Immature natural killer cell (primary cell): ENCODE results near the gene TRERF1. TPM values are rescaled to one million over a fixed set of nuclear protein-coding genes. Genes with fewer than 3 reads are reported as not detected.

Experiments
- DNase-seq, 3 donors: peaks; one replicate each; pipeline ENCODE4 v3.0.0; 2022; ENCODE audit warnings: mixed read lengths in 1 of 3
- H3K27ac Mint-ChIP-seq, 6 donors: one replicate each; pipeline ENCODE4 v1.8.0; 2020; ENCODE audit warnings: mixed read lengths in 6 of 6, mild to moderate bottlenecking in 5 of 6, inconsistent platforms in 4 of 6, moderate library complexity in 3 of 6
- H3K27me3 Mint-ChIP-seq, 3 donors: one replicate each; pipeline ENCODE4 v1.8.0; 2020 to 2021; ENCODE audit warnings: low read depth in 3 of 3, mild to moderate bottlenecking in 3 of 3, mixed read lengths in 3 of 3, moderate library complexity in 3 of 3, inconsistent platforms in 1 of 3
- H3K36me3 Mint-ChIP-seq, 3 donors: one replicate each; pipeline ENCODE4 v1.8.0; 2020; ENCODE audit warnings: mixed read lengths in 3 of 3, inconsistent platforms in 2 of 3, mild to moderate bottlenecking in 2 of 3
- H3K4me1 Mint-ChIP-seq, 2 donors: one replicate each; pipeline ENCODE4 v1.8.0; 2020; ENCODE audit warnings: inconsistent platforms in 2 of 2, mild to moderate bottlenecking in 2 of 2, mixed read lengths in 2 of 2, moderate library complexity in 1 of 2
- H3K4me3 Mint-ChIP-seq, 5 donors: one replicate each; pipeline ENCODE4 v1.8.0; 2020; ENCODE audit warnings: mild to moderate bottlenecking in 5 of 5, mixed read lengths in 5 of 5, inconsistent platforms in 3 of 5, moderate library complexity in 3 of 5
- H3K9me3 Mint-ChIP-seq, 6 donors: one replicate each; pipeline ENCODE4 v1.8.0; 2020; ENCODE audit warnings: mild to moderate bottlenecking in 6 of 6, mixed read lengths in 6 of 6, inconsistent platforms in 4 of 6, moderate library complexity in 3 of 6
- polyA plus RNA-seq, 3 donors: library from polyadenylated mRNA; unstranded; fragments of 300-500 nt; fragmentation: Illumina TruSeq; gene quantifications; one replicate each; pipeline ENCODE4 v1.2.3, GENCODE V29; 2021

The TRERF1 gene
- polyA plus RNA-seq, 3 donors from 2014 or later, result 1.5 to 8.8 (median 2.1) TPM

DNA sequence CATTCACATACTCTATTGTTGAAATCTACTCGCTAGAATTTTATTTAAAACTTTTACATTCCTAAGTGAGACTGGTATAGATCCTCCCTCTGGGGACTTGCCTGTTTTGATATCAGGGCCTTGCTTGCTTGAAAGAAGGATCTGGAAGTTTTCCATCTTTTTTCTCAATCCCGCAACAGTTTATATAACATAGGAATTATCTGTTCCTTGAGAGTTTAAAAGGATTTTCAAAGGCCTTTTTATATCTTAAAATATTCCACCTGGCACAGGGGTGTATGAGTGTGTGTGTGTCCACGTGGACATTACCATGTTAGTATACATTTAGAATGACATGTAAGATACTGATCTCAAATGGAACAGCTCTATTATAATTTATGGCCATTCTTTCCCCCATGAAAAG, 96.3 kb downstream of the TRERF1 start:
- no peak overlapping the region for H3K27ac Mint-ChIP-seq
- H3K4me3 Mint-ChIP-seq, result no peak overlapping the region
- DNase-seq, result no peak
- H3K36me3 Mint-ChIP-seq, result peaks cover 0 to 6% (median 0%) of the 10 kb centered on the region in 3 donors
- peaks cover 0 to 1% (median 1%) of the 10 kb centered on the region in 3 donors for H3K27me3 Mint-ChIP-seq
- H3K9me3 Mint-ChIP-seq, result no peaks in the 10 kb centered on the region
- peaks cover 5 to 14% of the 10 kb centered on the region in 2 donors for H3K4me1 Mint-ChIP-seq

DNA sequence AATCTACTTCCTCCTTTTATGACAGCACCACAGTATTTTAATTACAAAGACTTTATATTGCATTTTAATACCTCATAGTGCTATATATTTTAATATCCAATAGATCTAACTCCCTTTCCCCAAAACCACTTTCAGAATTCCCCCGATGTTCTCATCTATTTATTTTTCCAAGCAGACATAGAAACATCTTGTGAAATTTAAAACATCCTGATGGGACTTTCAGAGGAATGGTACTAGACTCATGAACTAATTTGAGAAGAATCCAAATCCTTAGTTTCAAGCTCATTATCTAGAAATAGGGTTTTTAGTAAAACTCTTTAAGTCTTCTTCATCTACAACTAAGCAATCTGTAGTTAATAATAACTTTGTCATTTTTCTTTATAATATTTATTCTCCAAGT, 97.0 kb downstream of the TRERF1 start:
- Mint-ChIP-seq H3K27me3 (peaks cover 0 to 2% (median 1%) of the 10 kb centered on the region in 3 donors), H3K36me3 (peaks cover 0 to 10% (median 0%) of the 10 kb centered on the region in 3 donors), H3K9me3 (no peaks in the 10 kb centered on the region), H3K4me1 (peaks cover 5 to 14% of the 10 kb centered on the region in 2 donors), H3K4me3 (no peak overlapping the region), H3K27ac (peak overlapping the region in 1 of 6 donors; percentile 24)
- no peak for DNase-seq

DNA sequence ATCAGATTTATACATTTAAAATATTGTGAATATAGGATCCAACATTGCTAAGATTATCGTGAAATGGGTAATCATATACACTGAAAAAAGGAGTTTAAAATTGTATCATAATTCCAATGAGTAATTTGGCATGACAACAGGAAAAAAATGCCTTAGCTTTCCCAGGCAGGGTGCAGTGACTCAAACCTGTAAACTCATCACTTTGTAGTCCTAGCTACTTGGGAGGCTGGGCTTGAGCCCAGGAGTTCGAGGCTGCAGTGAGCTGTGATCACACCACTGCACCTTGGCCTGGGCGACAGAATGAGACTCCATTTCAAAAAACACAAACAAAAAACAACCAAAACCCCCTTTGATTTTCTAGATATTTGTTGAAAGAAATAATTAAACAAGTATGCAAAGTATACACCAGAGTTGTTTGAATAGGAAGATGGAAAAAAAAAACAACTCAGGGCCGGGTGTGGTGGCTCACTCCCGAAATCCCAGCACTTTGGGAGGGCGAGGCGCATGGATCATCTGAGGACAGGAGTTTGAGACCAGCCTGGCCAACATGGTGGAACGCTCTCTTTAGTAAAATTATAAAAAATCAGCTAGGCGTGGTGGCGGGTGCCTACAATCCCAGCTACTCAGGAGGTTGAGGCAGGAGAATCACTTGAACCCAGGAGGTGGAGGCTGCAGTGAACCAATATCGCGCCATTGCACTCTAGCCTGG, 98.7 kb downstream of the TRERF1 start:
- Mint-ChIP-seq H3K27me3 (peaks cover 0 to 2% (median 1%) of the 10 kb centered on the region in 3 donors), H3K4me1 (peaks cover 5 to 16% of the 10 kb centered on the region in 2 donors)

DNA sequence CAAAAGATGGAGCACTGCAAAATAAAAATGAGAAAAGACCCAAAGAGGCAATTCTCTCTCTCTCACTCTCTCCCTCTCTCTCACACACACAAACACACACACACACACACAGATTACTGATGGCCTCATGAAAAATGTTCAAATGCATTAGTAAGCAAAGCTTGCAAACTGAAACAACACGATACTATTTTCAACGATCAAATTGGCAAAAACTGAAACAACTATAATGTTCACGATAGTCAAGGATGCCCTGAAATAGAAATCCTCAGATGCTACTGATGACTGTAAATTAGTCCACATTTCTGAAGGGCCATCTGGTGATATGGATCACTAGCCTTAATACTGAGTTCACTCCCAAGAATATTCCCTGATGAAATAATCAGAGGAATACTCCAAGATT, 100.8 kb downstream of the TRERF1 start:
- peaks cover 18 to 28% of the 10 kb centered on the region in 2 donors for H3K4me1 Mint-ChIP-seq
- H3K4me3 Mint-ChIP-seq, result no peak overlapping the region
- H3K36me3 Mint-ChIP-seq, result peaks cover 0 to 6% (median 0%) of the 10 kb centered on the region in 3 donors
- no peak for DNase-seq
- H3K27ac Mint-ChIP-seq, result peak overlapping the region in 1 of 6 donors; percentile 83
- H3K9me3 Mint-ChIP-seq, result no peaks in the 10 kb centered on the region
- peaks cover 0 to 3% (median 1%) of the 10 kb centered on the region in 3 donors for H3K27me3 Mint-ChIP-seq

More for the DNA sequence above, 98.7 kb downstream of the TRERF1 start:
- Mint-ChIP-seq H3K27ac (no peak overlapping the region), H3K36me3 (peaks cover 0 to 10% (median 0%) of the 10 kb centered on the region in 3 donors), H3K4me3 (no peak overlapping the region), H3K9me3 (no peaks in the 10 kb centered on the region)
- DNase-seq, result no peak

DNA sequence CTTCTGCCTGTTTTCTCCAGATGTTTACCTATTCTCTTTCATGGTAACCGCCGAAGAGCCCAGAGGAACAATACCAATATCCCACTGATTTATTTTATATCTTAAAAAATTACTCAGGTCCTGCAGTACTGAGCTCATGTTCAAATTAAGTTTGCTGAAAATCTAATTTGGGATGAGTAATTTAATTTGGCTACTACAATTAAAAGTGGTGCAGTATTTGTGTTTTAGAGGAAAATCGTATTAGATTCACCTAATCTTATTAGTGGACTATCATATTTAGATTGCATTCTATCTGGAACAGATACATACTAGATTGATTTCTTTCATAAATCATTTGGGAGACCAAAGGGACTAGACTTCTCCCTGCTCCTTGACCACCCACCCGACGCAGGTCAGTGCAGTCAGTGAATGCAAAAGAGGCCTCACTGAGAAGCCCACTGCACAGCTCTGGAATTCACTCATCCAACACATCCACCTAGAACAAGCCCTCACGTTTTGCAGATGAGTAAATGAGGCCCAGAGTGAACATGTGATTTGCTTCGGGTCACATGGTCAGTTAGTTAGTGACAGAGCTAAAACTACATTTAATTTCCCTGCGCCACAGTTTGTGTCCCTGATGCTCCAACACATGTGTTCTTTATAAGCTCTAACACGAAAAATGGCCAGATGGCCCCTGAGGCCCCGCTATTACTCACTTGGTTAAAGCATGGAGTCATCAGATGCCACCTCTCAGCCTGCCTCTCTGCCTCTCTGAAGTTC, 101.8 kb downstream of the TRERF1 start:
- H3K36me3 Mint-ChIP-seq, result peaks cover 0 to 6% (median 0%) of the 10 kb centered on the region in 3 donors
- peaks cover 28 to 37% of the 10 kb centered on the region in 2 donors for H3K4me1 Mint-ChIP-seq
- no peak for DNase-seq
- H3K9me3 Mint-ChIP-seq, result no peaks in the 10 kb centered on the region
- no peak overlapping the region for H3K4me3 Mint-ChIP-seq
- no peak overlapping the region for H3K27ac Mint-ChIP-seq
- H3K27me3 Mint-ChIP-seq, result peaks cover 1 to 3% (median 2%) of the 10 kb centered on the region in 3 donors

DNA sequence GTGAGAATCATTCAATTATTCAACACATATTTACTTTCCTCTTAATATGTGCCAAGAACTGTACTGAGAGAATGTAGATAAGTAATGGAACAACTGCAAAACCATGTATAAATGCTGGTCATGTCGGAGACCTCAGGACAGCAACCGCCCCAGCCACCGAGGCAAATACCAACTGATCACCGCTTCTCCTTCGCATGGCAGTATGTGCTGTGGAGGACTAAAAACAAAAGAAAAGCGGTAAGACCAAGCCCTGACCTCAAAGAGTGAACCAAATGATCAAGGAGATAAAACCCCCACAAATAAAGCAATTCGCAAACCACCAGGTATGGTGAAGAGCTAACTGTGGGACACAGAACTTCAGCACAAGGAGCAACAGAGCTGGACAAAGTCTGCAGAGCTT, 104.3 kb downstream of the TRERF1 start:
- no peak for DNase-seq
- peaks cover 0 to 9% (median 5%) of the 10 kb centered on the region in 3 donors for H3K36me3 Mint-ChIP-seq
- H3K9me3 Mint-ChIP-seq, result no peaks in the 10 kb centered on the region
- H3K4me3 Mint-ChIP-seq, result peak overlapping the region in 3 of 5 donors; percentile 1 to 9 (median 4)
- peaks cover 1 to 3% (median 2%) of the 10 kb centered on the region in 3 donors for H3K27me3 Mint-ChIP-seq
- peaks cover 45 to 62% of the 10 kb centered on the region in 2 donors for H3K4me1 Mint-ChIP-seq
- H3K27ac Mint-ChIP-seq, result peak overlapping the region; percentile 20 to 65 (median 28)

DNA sequence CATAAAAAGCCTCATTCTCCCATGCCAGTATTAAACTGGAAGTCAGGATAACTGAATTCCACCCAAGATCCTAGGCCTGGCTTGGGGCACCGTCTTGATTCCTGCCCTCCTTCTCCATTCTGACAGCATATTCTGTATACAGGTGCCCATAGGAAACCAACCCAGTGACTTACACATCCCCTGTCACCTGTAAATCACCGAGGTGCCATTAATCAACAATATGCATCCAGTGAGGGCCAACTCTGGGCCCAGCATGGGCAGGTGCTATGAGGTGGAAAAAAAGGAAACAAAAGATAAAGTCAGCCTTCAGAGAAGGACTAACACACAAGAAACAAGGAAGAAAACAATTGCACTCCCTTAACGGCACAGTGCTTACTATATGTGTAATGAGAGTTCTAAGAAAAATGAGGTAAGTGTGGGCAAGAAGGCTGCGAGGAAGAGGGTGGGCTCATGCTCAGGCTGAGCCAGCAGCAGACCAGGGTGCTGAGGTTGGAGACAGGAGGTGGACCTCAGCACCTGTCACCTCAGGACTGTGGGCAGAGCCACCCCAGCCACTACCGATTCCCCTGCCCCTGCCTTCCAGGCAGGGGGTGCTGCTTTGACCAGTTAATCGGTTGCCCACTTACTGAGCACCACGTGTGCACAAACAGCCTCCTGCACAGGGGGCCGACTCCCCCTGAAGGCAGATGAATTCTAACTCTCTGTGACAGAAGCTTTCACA, 105.9 kb downstream of the TRERF1 start:
- H3K9me3 Mint-ChIP-seq, result no peaks in the 10 kb centered on the region
- peaks cover 0 to 9% (median 5%) of the 10 kb centered on the region in 3 donors for H3K36me3 Mint-ChIP-seq
- DNase-seq, result peak; percentile 27 to 37 (median 32)
- peaks cover 46 to 63% of the 10 kb centered on the region in 2 donors for H3K4me1 Mint-ChIP-seq
- H3K27me3 Mint-ChIP-seq, result peaks cover 0 to 3% (median 2%) of the 10 kb centered on the region in 3 donors
- peak overlapping the region; percentile 65 to 85 (median 77) for H3K4me3 Mint-ChIP-seq
- H3K27ac Mint-ChIP-seq, result peak overlapping the region; percentile 7 to 91 (median 80)

DNA sequence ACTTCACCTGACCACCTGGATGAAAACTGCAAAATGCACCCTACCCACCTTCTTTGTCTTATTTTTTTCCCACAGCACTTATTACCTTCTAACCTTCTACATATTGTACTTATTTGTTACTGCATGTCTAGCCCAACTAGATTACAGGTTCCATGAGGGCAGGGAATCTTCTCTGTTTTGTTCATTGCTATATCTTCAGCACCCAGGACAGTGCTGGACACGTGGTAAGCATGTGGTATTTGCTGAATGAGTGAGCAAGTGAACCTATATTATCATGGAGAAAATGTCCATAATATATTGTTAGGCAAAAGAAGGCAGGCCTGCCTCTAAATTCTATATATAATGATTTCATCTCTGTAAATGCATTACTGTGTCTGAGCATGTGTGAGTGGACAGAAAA, 107.0 kb downstream of the TRERF1 start:
- no peaks in the 10 kb centered on the region for H3K9me3 Mint-ChIP-seq
- H3K27me3 Mint-ChIP-seq, result peaks cover 0 to 4% (median 2%) of the 10 kb centered on the region in 3 donors
- DNase-seq, result no peak
- H3K36me3 Mint-ChIP-seq, result peaks cover 0 to 5% (median 3%) of the 10 kb centered on the region in 3 donors
- H3K4me3 Mint-ChIP-seq, result peak overlapping the region in 4 of 5 donors; percentile 11 to 48 (median 20)
- H3K4me1 Mint-ChIP-seq, result peaks cover 47 to 68% of the 10 kb centered on the region in 2 donors
- H3K27ac Mint-ChIP-seq, result peak overlapping the region in 5 of 6 donors; percentile 4 to 59 (median 51)

DNA sequence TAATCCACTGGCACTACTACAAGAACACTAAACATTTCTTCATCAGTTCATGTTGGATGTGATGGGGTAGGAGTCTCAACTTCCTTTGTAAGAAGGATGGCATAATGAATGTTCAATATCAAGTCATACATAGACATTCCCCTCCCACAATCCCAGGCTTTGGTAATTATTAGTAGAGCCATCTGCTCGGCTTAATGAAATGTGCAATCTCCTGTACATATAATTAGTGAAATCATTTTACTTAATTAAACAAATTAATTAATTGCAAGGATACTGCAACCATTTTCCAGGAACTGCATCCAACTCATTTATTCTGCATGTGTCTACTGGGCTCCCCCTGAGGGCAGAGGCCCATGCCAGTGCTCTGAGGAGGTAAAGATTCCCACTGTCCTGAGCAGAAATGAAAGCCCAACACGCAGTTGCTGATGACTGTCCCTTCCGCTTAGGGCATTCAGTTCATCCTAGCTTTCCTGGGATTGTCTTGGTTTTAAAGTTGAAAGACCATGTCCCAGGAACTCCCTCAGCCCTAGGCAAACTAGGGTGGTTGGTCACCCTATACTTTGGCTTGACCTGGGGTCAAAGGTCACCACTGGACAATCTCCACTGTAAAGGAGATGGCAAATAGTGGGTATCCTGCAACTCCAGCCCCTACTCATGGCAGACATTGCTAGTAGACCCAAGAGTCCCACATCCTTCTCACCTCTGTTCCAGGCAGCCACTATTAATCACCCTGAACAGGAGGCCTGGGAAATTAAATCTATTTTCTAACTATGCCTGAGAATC, 109.8 kb downstream of the TRERF1 start:
- peaks cover 49 to 74% of the 10 kb centered on the region in 2 donors for H3K4me1 Mint-ChIP-seq
- H3K4me3 Mint-ChIP-seq, result no peak overlapping the region
- H3K9me3 Mint-ChIP-seq, result no peaks in the 10 kb centered on the region
- H3K36me3 Mint-ChIP-seq, result peaks cover 0 to 5% (median 3%) of the 10 kb centered on the region in 3 donors
- H3K27ac Mint-ChIP-seq, result no peak overlapping the region
- no peak for DNase-seq
- peaks cover 0 to 2% (median 2%) of the 10 kb centered on the region in 3 donors for H3K27me3 Mint-ChIP-seq

DNA sequence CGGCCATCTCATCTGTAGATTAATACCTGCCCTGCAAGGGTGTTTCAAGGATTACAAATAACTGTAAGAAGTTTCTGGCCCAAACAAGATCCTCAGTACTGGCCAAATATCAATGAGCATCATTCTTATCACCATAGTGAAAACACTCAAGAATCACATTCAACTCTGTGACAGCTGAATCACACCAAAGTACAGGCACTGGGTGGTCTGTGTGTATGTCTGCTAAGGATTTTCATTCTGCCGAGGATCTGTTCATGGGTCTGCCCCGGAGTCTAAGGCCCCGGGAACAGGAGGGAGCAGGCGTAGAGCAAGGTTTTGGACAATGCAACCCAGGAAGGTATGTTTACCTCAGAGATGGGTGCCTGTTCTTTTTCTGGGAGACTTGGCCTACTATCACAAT, 110.5 kb downstream of the TRERF1 start:
- Mint-ChIP-seq H3K27me3 (peaks cover 0 to 4% (median 2%) of the 10 kb centered on the region in 3 donors), H3K9me3 (no peaks in the 10 kb centered on the region), H3K4me1 (peaks cover 41 to 72% of the 10 kb centered on the region in 2 donors), H3K27ac (no peak overlapping the region), H3K4me3 (no peak overlapping the region), H3K36me3 (peaks cover 0 to 5% (median 4%) of the 10 kb centered on the region in 3 donors)
- no peak for DNase-seq

DNA sequence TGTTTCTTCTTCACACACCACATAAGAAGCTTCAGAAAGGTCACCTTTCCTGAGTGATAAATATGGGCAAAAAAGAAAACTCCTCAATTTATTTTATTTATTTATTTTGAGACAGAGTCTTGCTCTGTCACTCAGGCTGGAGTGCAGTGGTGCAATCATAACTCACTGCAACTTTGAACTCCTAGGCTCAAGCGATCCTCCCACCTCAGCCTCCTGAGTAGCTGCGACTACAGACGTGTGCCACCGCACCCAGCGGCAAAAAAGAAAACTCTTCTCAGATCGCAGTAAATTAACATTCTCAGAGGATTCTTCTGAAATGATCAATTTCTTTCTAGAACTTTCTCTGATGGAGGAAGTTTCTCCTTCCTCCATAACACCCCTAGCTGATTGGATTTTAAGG, 111.2 kb downstream of the TRERF1 start:
- peaks cover 1 to 4% (median 2%) of the 10 kb centered on the region in 3 donors for H3K27me3 Mint-ChIP-seq
- peaks cover 34 to 72% of the 10 kb centered on the region in 2 donors for H3K4me1 Mint-ChIP-seq
- no peak overlapping the region for H3K27ac Mint-ChIP-seq
- no peak for DNase-seq
- no peaks in the 10 kb centered on the region for H3K9me3 Mint-ChIP-seq
- H3K36me3 Mint-ChIP-seq, result peaks cover 0 to 6% (median 5%) of the 10 kb centered on the region in 3 donors
- no peak overlapping the region for H3K4me3 Mint-ChIP-seq

DNA sequence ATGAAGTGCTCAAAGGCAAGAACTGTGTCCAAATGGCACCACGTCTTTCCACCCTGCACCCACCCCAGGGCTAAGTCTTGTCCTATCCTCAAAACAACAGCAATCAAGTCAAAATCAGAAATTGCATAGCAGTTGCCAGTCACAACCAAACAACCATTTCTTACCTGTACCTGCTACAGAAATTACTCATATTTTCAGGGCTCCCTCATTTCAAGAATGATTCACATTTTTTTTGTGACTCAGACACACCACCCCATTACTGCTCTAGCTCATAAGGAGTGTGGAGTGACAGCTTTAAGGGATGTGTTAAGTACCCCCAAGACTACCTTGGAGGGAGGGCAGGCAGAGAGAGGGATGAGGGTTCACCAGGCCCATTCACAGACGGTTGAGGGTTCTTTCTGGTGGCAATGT, 111.7 kb downstream of the TRERF1 start:
- H3K36me3 Mint-ChIP-seq, result peaks cover 0 to 6% (median 5%) of the 10 kb centered on the region in 3 donors
- no peak overlapping the region for H3K4me3 Mint-ChIP-seq
- no peak overlapping the region for H3K27ac Mint-ChIP-seq
- H3K4me1 Mint-ChIP-seq, result peaks cover 29 to 70% of the 10 kb centered on the region in 2 donors
- peaks cover 2 to 4% (median 3%) of the 10 kb centered on the region in 3 donors for H3K27me3 Mint-ChIP-seq
- no peaks in the 10 kb centered on the region for H3K9me3 Mint-ChIP-seq
- DNase-seq, result no peak
